GM12865 (cell line): ENCODE data around the gene EPS8L3.
"Not testable (repeated sequence)": the region's sequence is repeated elsewhere in the genome, so short reads cannot be mapped to it uniquely, and the experiment has no call there.

Experiments
- DNase-seq: peaks from one replicate; pipeline ENCODE4 v3.0.0; 2010; ENCODE audit warnings: low read depth
- H3K4me3 ChIP-seq: 2 replicates; pipeline ENCODE4 v1.5.1; 2011; ENCODE audit warnings: mild to moderate bottlenecking, low read depth, low read length, control low read depth
- CTCF ChIP-seq: IDR thresholded peaks from 2 replicates; pipeline ENCODE4 v1.5.1; 2011; ENCODE audit warnings: low read length, control low read depth, low read depth, inconsistent platforms; ENCODE audit not compliant: insufficient read depth; ENCODE audit errors: missing control alignments

EPS8L3 gene

GRCh38 chr1:109768335-109768650 is 4.6 kb upstream of the EPS8L3 start:
- no peak for TF ChIP-seq CTCF
- no peak for DNase-seq
- no peak overlapping the region for H3K4me3 ChIP-seq

- no peak overlapping the region for H3K4me3 ChIP-seq
- no peak for TF ChIP-seq CTCF
- no peak for DNase-seq
These were observed 4.1 kb upstream of the EPS8L3 start for GRCh38 chr1:109767637-109768334.

GRCh38 chr1:109766991-109767636 is 3.4 kb upstream of the EPS8L3 start:
- not testable (repeated sequence) for H3K4me3 ChIP-seq, DNase-seq

GRCh38 chr1:109765896-109766615 is 2.3 kb upstream of the EPS8L3 start:
- DNase-seq = no peak
- no peak overlapping the region for H3K4me3 ChIP-seq
- no peak for TF ChIP-seq CTCF

GRCh38 chr1:109765483-109765815 is 1.7 kb upstream of the EPS8L3 start:
- DNase-seq = no peak
- no peak for TF ChIP-seq CTCF
- no peak overlapping the region for H3K4me3 ChIP-seq

GRCh38 chr1:109764561-109765482 is 1.1 kb upstream of the EPS8L3 start:
- TF ChIP-seq CTCF = no peak
- no peak for DNase-seq
- H3K4me3 ChIP-seq = no peak overlapping the region
